Endometrial microvascular endothelial cells (primary cell): Measurements from ENCODE around the gene ICAM1. TPM values are rescaled to one million over a fixed set of nuclear protein-coding genes. Genes with fewer than 3 reads are reported as not detected.

Experiments
- in situ Hi-C: cut with HindIII; loops from 2 replicates; pipeline ENCODE4 v1.10.0; 2017; ENCODE audit warnings: low sequenced_read_pairs, low pct_unique_long_range_greater_than_20kb; ENCODE audit errors: inconsistent ontology term
- total RNA-seq: library from RNA; depleted of rRNA; stranded (reverse); fragments of >200 nt; gene quantifications from one replicate; pipeline ENCODE4 v1.2.3, GENCODE V29; 2015; ENCODE audit errors: inconsistent ontology term

ICAM1 gene
- total RNA-seq, 1 donor from 2014 or later, result 87.4 TPM

DNA sequence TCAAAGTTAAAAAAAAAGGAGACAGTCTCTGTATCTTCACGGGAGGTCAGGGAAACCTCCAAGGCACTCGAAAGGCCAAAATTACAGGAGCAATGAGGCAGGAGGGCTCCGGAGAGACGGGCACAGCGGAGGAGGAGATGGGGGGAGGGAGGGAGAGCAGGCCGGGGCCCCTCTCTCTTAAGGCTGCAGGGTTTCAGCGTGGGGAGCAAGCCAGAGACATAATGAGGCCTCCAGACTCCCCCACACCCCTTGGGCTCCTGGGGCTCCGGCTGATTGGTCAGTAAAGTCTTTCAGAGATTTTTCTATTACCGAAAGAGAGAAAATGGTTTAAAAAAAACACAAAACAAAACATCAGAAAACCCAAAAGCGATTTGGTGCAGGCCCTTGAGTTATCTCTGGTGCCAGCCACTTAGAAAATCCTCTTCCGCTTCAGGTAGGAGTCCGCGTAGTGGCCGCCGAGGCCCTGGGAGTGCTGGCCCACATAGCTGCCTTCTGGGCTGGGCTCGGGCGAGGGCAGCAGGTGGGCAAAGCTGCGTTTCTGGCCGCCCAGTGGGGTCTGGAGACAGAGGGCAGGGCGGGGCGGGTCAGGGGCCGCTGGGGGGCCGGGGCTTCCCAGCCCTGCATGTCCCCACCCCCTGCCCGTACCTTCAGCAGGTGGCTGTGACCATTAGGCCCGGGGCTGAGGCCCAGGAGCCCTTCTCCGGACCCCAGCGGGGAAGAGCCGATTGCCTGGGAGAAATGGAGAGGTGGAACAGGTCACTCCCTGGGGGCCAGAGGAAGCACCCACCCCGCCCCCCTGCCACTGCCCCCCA lies 46.3 kb downstream of the ICAM1 start:
- in situ Hi-C loops, result no loop called here

DNA sequence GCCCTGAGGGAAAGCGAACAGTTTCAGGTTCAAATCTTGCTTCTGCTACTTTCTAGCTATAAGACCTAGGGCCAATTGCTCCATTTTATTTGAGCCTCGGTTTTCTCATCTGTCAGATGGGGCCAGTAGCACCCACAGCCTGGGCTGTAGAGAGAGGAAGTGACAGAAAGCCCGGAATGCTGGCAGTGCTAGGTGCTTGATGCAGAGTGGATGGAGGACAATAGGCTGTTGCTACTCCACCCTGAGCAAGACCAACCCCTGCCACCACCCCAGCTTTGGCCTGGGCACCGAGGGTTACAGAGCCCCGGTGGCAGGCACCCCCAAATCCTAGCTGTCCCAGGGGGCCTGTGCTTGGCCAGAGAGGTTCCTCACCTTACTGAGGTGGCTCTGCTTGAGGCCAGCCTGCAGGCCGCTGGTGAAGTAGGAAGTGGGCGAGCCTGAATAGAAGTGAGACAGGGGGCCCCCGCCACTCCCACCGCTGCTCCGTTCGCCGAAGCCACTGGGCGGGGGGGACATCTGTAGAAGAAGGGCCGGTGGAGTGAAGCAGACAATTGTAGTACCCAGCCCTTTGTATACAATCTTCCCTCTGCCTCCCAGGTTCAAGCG lies 47.0 kb downstream of the ICAM1 start:
- in situ Hi-C loops, result no loop called here

DNA sequence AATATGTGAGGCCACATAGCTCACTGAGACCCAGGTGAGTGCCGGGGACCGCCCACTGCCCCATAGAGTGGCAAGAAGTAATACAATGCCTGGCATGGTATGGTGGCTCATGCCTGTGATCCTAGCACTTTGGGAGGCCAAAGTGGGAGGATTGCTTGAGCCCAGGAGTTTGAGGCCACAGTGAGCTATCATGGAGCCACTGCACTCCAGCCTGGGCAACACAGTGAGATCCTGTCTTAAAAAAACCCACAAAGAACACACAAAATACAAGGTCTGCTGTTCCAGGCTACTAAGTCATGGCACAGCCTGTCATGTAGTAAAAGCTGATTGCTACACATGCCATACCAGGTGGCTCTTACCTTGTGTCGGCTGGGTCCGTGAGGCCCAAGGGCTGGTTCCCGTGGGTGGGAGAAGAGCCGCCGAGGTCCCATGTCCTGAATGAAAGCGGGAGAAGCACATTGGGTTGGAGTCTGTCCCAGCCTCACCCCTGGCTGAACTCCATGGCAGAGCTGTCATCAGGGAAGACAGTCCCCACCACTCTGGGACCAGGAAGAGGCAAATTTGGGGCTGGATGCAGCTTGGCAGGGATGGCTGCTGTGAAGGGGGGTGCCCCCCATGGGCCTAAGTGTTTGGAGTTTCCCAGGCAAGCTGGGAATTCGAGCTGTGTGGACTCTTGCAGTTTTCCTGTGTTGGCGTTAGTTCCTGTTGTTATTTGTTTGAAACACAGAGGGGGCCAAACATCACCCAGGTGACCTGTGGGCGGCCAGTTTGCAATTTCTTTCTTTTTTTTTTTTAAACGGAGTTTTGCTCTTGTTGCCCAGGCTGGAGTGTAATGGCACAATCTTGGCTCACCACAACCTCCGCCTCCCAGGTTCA lies 48.1 kb downstream of the ICAM1 start:
- in situ Hi-C loops, result no loop called here

DNA sequence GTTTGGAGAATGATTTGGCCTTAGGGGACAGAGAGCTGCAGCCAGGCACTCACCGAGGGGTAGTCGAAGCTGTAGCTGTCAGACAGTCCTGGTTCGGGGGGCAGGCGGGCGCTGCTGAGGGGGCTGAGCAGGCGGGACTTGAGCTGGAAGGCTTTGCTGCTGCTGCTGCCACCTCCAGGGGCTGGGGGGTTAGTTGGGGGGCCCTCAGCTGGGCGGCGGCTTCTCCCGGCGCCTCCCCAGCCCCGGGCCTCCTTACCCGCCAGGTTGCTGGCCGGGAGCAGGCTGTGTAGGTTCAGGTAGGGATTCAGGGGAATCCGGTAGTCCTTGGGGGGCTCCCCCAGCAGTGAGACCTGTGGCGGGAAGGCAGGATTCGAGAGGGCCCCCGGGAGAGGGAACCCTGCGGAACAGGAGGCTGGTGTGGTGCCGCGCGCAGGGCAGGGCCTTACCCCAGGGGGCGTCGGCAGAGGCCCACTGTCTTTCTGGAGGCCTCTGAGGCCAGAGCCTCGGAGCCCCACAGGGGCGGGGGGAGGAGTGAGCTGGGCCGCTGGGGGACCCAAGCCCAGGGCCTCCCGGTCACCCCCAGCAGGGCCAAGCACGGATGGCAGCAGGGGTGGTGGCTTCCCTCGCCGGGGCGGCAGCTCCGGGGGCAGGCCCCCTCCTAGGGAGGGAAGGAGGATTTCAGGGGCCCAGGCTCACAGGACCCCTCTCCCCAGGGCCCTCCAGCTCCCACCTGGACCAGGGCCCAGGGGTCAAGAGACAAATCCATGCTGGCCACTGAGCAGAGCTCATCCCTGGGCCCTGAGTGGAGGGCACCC lies 49.9 kb downstream of the ICAM1 start:
- in situ Hi-C loops, result no loop called here

DNA sequence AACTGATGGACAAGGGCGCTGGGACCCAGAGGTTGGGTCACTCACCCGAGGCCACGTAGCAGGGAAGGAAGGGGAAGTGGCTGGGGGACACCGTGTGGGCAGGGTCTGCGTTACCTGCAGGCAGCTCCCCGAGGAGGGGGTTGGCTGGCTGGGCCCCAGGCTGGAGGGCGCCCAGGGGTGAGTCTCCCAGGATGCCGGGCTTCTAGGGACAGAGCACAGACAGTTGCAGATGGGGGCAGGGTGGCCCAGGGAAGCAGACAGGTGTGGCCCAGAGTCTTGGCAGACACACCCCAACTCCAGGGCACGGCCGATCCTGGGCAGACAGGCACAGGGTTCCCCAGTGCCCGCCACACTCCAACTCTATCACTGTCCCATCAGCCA lies 50.5 kb downstream of the ICAM1 start:
- in situ Hi-C loops, result no loop called here

DNA sequence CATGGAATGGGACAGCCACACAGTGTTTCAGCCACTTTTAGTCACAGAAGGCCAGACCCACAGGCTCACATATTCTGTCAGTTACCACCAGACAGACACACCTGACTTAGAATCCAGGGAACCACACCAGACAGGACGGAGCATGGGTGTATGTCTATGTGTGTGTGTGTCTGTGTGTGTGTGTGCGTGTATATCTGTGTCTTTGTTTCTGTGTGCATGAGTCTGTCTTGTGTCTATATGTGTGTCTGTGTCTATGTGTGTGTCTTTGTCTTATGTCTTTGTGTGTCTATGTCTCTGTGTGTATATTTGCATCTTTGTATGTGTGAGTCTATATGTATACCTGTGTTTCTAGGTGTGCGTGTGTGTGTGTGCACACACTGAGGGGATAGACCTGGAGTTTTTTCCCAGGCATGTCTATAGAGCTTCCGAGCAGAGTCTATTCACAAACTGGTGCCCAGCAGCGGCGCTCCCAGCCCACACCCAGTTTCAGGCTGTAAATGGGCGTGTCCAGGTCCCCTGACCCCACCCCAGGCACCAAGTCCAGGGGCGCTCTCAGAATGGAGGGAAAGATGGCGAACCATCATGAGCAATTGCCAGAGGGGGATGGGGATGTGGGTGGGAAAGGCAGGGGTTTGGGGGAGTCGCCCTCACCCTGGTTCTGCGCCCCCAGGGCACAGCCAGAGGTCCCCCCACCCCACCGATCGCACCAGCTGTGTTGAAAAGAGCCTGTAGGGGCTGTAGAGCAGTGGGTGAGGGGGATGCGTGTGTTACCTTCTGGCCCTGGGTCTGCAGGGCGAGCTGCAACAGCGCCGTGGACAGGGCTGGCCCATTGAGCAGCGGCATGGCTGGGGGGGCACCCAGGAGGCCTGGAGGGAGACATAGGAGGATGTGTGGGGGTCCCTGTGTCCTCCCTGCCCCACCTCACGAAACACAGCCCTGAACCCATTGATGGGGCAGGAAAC lies 51.2 kb downstream of the ICAM1 start:
- in situ Hi-C loops, result no loop called here

DNA sequence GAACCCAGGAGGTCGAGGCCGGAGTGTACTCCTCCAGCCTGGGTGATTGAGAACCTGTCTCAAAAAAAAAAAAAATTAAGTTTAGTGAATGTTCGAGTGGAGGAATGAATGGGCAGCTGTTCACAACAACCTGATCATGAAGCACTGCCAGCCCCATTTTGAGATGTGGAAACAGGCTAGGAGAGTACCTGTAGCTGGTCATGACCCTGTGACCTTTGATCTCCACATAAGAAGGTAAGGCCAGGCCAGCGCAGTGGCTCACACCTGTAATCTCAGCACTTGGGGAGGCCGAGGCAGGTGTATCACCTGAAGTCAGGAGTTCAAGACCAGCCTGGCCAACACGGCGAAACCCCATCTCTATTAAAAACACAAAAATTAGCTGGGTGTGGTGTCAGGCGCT lies 54.8 kb downstream of the ICAM1 start:
- in situ Hi-C loops, result no loop called here

DNA sequence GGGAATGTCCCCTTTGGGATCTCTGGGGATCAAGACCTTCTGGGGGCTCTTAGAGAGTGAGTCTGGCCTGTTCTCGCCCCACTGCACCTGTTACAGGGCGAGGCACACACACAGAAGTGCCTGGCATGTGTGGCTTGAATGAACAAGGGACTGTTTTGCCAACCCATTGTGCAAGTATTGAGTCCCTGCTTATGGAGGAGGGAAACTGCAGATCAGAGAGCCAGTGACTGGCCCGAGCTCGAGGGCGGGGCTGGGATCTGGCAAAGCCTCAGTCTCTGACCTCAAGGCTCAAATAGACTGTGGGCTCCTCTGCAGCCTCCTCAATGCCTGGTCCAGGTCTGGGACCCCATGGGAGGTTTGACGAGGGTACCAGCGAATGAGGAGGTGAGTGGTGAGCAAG lies 56.9 kb downstream of the ICAM1 start:
- in situ Hi-C loops, result no loop called here

DNA sequence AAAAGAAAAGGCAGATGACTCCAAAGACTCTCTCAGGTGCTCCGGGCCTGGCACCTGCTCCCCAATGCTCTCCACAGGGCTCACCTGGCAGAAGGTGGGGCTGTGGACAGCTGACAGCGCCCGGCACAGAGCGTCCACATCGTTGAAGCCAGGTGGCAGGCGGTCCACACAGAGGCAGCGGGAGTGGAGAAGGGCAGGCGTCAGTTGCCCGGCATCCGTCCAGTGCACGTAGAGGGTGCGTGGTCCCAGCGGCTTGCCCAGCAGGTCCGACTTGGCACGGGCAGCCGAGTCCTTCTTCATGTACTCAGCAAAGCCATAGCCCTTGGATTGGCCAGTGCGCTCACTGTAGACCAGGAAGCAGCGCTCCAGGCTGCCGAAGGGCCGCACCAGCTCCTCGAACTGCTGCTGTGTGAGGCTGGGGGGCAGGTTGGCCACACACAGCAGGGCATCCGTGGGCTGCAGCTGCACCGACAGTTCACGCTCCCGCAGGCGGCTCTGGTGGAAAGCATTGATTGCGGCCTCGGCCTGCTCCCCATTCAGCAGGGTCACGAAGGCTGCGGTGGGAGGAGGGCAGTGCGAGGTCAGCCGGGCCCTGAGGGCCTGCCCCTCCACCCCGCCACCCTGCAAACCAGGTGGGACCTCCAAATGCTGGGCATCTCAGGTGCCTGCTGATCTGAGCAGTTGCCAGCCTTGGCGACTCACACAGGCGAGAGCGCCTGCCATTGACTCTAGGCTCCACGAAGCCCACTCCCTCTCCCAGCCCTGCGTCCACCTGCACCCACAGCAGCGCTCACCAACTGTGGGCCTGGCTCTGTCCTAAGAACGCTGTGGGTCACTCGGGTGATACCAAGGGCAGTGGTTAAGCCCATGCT lies 57.9 kb downstream of the ICAM1 start:
- in situ Hi-C loops, result no loop called here

DNA sequence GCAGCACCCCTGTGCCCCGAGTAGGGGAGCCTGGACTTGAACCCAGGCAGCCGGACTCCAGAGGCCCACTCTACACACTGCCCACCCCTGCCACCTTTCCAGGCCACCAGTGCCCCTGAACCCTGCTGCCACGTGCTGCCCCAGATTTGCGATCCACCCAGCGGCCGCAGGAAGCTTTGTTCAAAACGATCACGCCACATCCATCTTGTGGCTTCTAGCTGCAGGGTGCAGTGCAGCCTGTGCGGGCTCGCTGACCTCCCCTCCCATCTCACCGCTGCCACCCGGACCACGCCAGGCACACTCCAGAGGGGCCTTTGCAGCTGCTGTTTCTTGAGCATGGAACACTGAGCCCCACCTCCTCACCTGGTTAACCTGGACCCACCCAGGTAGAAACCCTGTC lies 58.6 kb downstream of the ICAM1 start:
- in situ Hi-C loops, result no loop called here

DNA sequence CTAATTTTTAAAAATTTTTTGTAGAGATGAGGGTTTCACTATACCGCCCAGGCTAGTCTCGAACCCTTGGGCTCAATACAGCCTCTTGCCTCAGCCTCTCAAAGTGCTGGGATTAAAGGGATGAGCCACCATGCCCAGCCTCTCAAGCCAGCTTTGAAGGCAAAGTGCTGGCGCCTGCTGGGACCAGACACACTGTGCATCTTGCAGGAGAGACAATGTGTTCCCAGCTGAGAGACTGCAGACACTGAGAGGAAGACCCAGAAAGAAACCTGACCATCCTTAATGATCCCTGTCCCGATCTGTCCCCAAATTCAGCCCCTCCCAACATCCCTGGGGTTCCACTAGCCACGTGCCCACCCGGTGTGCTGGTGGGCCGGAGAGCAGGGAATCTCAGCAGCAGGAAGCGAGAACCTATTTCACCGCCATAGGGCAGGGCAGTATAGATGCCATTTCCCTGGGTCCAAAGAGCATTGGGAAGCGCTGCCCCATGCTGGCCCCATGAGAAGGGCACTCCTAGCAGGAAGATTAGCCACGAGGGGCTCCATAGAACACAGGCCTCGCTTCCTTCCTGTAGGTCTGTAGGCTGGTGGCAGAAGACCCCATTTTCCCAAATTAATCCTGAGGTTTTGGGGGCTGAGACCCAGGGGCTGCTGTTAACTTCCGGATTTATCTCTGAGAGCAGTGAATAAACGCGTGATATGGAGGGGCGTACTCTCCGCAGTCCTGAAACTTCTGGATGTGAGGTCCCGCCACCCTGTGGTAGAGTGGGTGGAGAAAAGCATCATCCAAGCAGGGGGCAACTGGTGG lies 61.4 kb downstream of the ICAM1 start:
- in situ Hi-C loops, result no loop called here

DNA sequence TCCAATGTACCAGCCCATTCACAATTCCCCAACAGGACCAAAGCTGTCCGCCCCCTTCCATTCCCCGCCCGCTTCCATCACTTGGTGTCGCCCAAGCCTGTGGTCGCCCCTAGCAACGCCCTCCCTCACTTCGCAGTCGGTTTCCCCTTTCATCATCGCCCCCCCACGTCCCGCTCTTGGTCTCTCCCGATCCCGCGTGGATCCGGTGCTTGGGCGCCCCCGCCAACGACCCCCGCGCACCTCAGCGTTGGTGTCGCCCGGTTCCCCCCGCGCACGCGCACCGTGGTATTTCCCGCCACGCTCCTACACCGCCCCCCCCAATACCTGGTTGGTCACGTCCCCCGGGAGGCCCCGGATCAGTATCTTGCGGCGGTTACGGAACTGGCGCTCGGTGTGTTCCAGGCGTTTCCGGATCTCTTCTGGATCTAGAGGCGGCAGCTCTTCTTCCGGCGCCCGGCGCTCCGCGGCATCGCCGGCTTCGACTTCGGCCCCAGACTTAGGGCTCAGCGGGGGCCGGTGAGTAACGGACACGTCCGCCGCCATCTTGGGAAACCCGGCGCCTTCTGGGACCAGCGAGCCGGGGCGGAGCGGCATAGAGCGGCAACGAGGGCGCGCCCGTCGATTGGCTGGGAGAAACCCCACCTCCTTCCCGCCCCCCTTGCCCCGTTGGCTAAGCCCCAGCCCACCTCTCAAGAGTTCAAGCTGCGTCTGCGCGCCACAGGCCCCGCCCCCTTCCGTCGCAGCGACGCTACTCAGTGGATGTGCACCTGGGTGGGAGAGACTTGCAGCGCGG lies 62.2 kb downstream of the ICAM1 start, which contains the start of gene RAVER1:
Gene RAVER1, minus strand, starts transcription at position 565 of the 793 bp plus-strand sequence. Its CDS starts 22 bp downstream, at position 543.
- in situ Hi-C loops, result no loop called here

DNA sequence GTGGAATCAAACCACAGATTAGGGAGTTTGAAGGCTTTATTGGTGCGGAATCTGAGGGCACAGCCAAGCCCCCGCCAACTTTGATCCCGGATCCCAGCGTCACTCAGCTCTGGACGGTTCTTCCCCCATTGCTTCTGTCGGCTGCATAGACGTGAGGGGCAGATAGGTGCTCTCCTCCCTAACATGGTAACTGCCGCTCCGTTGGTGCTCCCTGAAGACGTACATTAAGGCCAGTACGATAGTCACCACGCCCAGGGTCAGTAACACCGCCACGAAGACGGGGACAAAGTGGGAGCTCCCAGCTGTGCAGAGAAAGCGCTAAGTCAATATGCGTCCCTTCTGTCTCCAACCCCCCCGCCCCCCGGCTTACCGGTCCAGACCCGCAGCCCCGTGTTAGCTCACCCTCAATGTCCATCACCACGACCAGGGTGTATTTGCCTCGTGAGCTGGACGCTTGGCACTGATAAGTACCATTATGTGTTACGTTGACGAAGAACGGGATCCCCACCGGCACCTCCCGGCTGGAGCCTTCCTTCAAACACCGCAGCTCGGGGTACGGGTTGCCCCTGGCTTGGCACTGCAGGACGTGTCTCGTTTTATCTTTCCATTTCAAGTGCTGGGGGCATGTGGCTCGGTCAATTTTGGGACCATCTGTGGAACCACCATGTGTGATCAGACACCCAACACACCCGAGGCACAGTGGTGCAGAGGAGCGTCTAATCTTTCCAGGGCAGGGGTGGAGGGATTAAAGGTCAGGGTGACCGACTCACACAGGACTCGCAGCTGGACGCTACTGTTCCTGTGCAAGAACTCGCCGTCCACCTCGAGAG lies 63.1 kb downstream of the ICAM1 start:
- in situ Hi-C loops, result no loop called here

DNA sequence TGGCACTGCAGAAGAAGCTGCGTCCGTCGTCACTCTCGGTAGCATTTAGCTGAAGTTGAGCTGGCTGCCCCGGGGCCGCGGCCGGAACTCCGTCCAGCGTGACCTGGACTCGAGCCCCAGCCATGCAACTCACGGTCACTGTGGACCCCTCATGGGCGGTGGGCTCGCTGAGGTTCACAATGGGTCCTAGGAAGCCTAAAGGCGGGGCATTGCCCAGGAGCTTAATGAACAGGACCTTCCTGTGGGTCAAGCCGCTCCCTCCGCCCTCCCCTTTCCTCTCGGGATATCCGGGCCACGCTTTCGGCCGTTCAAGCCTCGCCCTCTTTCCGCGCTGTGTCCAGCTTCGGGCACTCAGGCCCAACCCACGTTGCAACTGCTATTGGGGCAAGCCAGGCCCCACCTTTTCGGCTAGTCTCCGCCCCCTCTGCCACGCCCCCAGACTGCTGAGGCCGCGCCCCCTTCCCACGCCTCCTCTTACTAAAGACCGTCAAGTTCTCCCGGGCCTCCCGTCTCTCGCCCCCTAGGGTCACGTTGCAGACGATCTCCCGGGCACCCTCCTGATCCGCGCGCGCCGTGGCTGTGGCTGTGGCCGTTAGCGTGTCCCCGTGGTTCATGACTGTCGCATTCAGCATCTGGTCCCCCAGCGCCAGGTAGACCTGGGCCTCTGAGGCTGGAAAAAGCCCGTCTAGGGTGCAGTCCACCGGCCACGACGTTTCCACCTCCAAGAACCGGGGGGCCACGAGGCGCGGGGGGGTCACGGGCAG lies 63.9 kb downstream of the ICAM1 start:
- in situ Hi-C loops, result no loop called here
